SK-N-MC (cell line): ENCODE measurements around the gene LTBP2.

Experiments
- EZH2 ChIP-seq: fragments of 200-600 bp; sonication (generic); IDR thresholded peaks from one replicate; pipeline ENCODE4 v1.6.1; 2017; ENCODE audit warnings: antibody characterized with exemption
- FOXP2 ChIP-seq: optimal IDR thresholded peaks from 2 replicates; pipeline ENCODE3; 2011; ENCODE audit warnings: mild to moderate bottlenecking, moderate library complexity; ENCODE audit not compliant: insufficient read depth; ENCODE audit errors: extremely low read length, control extremely low read depth
- POLR2AphosphoS5 ChIP-seq: IDR thresholded peaks from 2 replicates; pipeline ENCODE4 v1.6.1; 2012; ENCODE audit warnings: mild to moderate bottlenecking, low read depth, low read length, borderline replicate concordance

DNA sequence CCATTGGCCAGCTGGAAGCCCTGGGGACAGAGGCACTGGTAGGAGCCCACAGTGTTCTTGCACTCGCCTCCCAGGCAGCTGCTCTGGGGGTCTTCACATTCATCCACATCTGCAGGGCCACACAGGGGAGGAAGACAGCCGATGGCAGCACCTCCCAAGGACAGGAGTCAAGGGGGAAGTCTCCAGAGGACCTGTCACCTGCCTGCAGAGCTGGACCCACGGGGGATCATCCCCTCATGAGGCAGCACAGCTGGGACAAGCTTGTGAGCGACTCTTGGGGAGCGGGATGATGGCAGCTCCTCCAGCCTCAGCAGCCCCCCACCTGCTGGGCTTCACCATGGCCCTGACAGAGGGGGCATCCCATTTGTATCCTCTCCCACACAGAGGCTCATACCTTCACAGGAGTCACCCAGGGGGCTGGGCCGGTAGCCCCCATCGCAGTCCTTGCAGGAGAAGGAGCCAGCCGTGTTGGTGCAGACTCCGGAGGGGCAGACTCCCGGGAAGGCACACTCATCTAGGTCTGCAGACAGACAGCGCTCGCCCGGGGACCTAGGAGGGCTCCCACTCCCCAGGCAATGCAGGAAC lies 103.1 kb downstream of the LTBP2 start:
- no peak for TF ChIP-seq POLR2AphosphoS5
- TF ChIP-seq EZH2, result no peak
- TF ChIP-seq FOXP2, result no peak
